K562 (cell line): Measurements from ENCODE around the gene BCAN. TPM values are rescaled to one million over a fixed set of nuclear protein-coding genes. Genes with fewer than 3 reads are reported as not detected.

Experiments
- CBFB ChIP-seq: sonication (generic); formaldehyde crosslinking; IDR thresholded peaks from 2 replicates; pipeline ENCODE4 v1.4.0; 2020; ENCODE audit warnings: mild to moderate bottlenecking, missing genetic modification reagents
- CREB3L1 ChIP-seq: fragments of 450-650 bp; IDR thresholded peaks from 2 replicates; pipeline ENCODE4 v1.6.1; 2014; ENCODE audit warnings: low read depth, mild to moderate bottlenecking, moderate library complexity, borderline replicate concordance
- E2F5 ChIP-seq: sonication (generic); formaldehyde crosslinking; IDR thresholded peaks from 2 replicates; pipeline ENCODE4 v1.8.0; 2022; ENCODE audit warnings: mild to moderate bottlenecking, missing genetic modification reagents
- KAT8 ChIP-seq: fragments of 450-650 bp; IDR thresholded peaks from 2 replicates; pipeline ENCODE4 v1.6.1; 2016; ENCODE audit warnings: low read depth, mild to moderate bottlenecking
- MEF2A ChIP-seq: IDR thresholded peaks from 2 replicates; pipeline ENCODE4 v1.6.1; 2011; ENCODE audit warnings: low read depth, mild to moderate bottlenecking, low read length, moderate library complexity; ENCODE audit not compliant: control insufficient read depth
- MYC ChIP-seq, 2 experiments: fragments of 250-450 bp in 1 of 2; sonication (Bioruptor Pico) in 1 of 2; IDR thresholded peaks; 2 replicates each; pipeline versions ENCODE4 v1.5.1 to v1.6.1; 2012 to 2021; ENCODE audit warnings: low read depth in 2 of 2, borderline replicate concordance in 1 of 2, improper control_type of control experiment in 1 of 2, low read length in 1 of 2, mild to moderate bottlenecking in 1 of 2, moderate library complexity in 1 of 2
- NKRF ChIP-seq: fragments of 450-650 bp; IDR thresholded peaks from 2 replicates; pipeline ENCODE4 v1.6.1; 2016; ENCODE audit warnings: borderline replicate concordance
- PHF20 ChIP-seq: fragments of 450-650 bp; IDR thresholded peaks from 2 replicates; pipeline ENCODE4 v1.6.1; 2018; ENCODE audit not compliant: partially characterized antibody
- POLR2H ChIP-seq: IDR thresholded peaks from 2 replicates; pipeline ENCODE4 v1.6.1; 2016; ENCODE audit warnings: missing genetic modification characterization, low read depth, mild to moderate bottlenecking, control low read depth, missing compliant biosample characterization, moderate library complexity
- SMC3 ChIP-seq: conservative IDR thresholded peaks from 2 replicates; pipeline ENCODE4 v1.6.1; 2011; ENCODE audit warnings: low read depth, low read length, improper control_type of control experiment; ENCODE audit not compliant: insufficient read depth
- TAF1 ChIP-seq: IDR thresholded peaks from 2 replicates; pipeline ENCODE4 v1.6.1; 2011; ENCODE audit warnings: mild to moderate bottlenecking, low read length, moderate library complexity; ENCODE audit not compliant: insufficient read depth, control insufficient read depth, severe bottlenecking; ENCODE audit errors: extremely low read depth
- TEAD4 ChIP-seq, 2 experiments: sonication (generic) in 1 of 2; formaldehyde crosslinking in 1 of 2; IDR thresholded peaks; 2 replicates each; pipeline versions ENCODE4 v1.6.1 to v1.8.0; 2012 to 2022; ENCODE audit warnings: borderline replicate concordance in 1 of 2, inconsistent platforms in 1 of 2, low read length in 1 of 2, mild to moderate bottlenecking in 1 of 2, missing genetic modification reagents in 1 of 2
- TFE3 ChIP-seq: fragments of 450-650 bp; formaldehyde crosslinking; IDR thresholded peaks from 2 replicates; pipeline ENCODE4 v1.4.0; 2020; ENCODE audit warnings: mild to moderate bottlenecking, mixed read lengths
- ZC3H8 ChIP-seq: fragments of 450-650 bp; IDR thresholded peaks from 2 replicates; pipeline ENCODE4 v1.6.1; 2017
- ZNF274 ChIP-seq: IDR thresholded peaks from 2 replicates; pipeline ENCODE4 v1.6.1; 2011; ENCODE audit warnings: low read depth, mild to moderate bottlenecking, low read length, moderate library complexity, borderline replicate concordance
- ZNF277 ChIP-seq: fragments of 250-450 bp; sonication (Bioruptor Pico); IDR thresholded peaks from 2 replicates; pipeline ENCODE4 v1.8.0; 2022; ENCODE audit warnings: inconsistent platforms, mild to moderate bottlenecking, moderate library complexity, borderline replicate concordance
- ZNF507 ChIP-seq: conservative IDR thresholded peaks from 2 replicates; pipeline ENCODE4 v1.6.1; 2017; ENCODE audit warnings: missing genetic modification characterization, missing compliant biosample characterization
- ZNF76 ChIP-seq: fragments of 250-450 bp; sonication (Bioruptor Pico); IDR thresholded peaks from 2 replicates; pipeline ENCODE4 v1.4.0; 2020; ENCODE audit warnings: mild to moderate bottlenecking, moderate library complexity, borderline replicate concordance
- polyA plus RNA-seq, 8 experiments: library from polyadenylated mRNA; depleted of rRNA in 4 of 8; stranded (reverse) in 5 of 8; unstranded in 3 of 8; fragments of >200 nt; fragmentation: Nextera tagmentation in 2 of 8; fragmentation: Illumina TruSeq in 1 of 8; extraction: Ambion mirVana in 2 of 8; extraction: Trizol in 1 of 8; gene quantifications; 2 replicates each; pipeline versions ENCODE4 v1.2.1 to v1.2.3, GENCODE V29; 2011 to 2014; ENCODE audit warnings: inconsistent platforms in 1 of 8, missing spikeins in 1 of 8
- total RNA-seq, 7 experiments: library from RNA; depleted of rRNA in 6 of 7; stranded (reverse); fragments of >200 nt in 6 of 7; fragmentation: Illumina TruSeq in 2 of 7; extraction: Trizol in 2 of 7; gene quantifications; 2 replicates each; pipeline versions ENCODE4 v1.2.1 to v1.2.3, GENCODE V29; 2011 to 2021; ENCODE audit warnings: low replicate concordance in 1 of 7

BCAN gene
- total and polyA plus RNA-seq, 9 of the 15 experiments (the other 6 are each of a cell fraction or from before 2014, with no cell fraction given): 0.04 to 0.33 (median 0.14) TPM; not detected in 5

- no peak for TF ChIP-seq MYC (IDR thresholded peaks at IDR 0.05; ENCODE audit: low read depth, low read length)
- TF ChIP-seq MYC (CRISPR knock-in tag; IDR thresholded peaks at IDR 0.05; ENCODE audit: borderline replicate concordance, low read depth): no peak
- no peak for TF ChIP-seq ZNF277 (CRISPR knock-in tag)
- peak; percentile 82; the same call in 1 of the 2 replicates for TF ChIP-seq CBFB
- TF ChIP-seq ZC3H8: no peak
- TF ChIP-seq MEF2A: no peak
- no peak for TF ChIP-seq CREB3L1
- TF ChIP-seq TEAD4 (IDR thresholded peaks at IDR 0.05; ENCODE audit: low read length): no peak
- TF ChIP-seq TEAD4 (CRISPR knock-in tag; IDR thresholded peaks at IDR 0.05; ENCODE audit: borderline replicate concordance): no peak
- no peak for TF ChIP-seq NKRF
- no peak for TF ChIP-seq TAF1
- no peak for TF ChIP-seq KAT8
- TF ChIP-seq POLR2H (tag): no peak
- peak; percentile 85 for TF ChIP-seq SMC3
- TF ChIP-seq ZNF76 (CRISPR knock-in tag): no peak
- no peak for TF ChIP-seq E2F5 (CRISPR knock-in tag)
- no peak for TF ChIP-seq ZNF507 (tag)
- TF ChIP-seq ZNF274: no peak
- TF ChIP-seq TFE3: no peak
- no peak for TF ChIP-seq PHF20
Measured at GRCh38 chr1:156656806-156657740, 15.2 kb downstream of the BCAN start (continued).
